Breast epithelium (tissue), 4 donors: ENCODE data around the gene TPM2. TPM values are rescaled to one million over a fixed set of nuclear protein-coding genes. Genes with fewer than 3 reads are reported as not detected.
A peak's percentile ranks its signal among the peaks of the same experiment; 100 is the strongest.

Source experiments
- DNase-seq, 2 donors: peaks; one replicate each; pipeline ENCODE4 v3.0.0-alpha.2; 2019; ENCODE audit warnings: low spot score in 2 of 2
- H3K27ac ChIP-seq, 2 donors: fragments of 200-600 bp; sonication (generic) in 1 of 2; one replicate each; pipeline ENCODE4 v1.5.1; 2016 to 2019; ENCODE audit warnings: mild to moderate bottlenecking in 1 of 2
- H3K27me3 ChIP-seq, 2 donors: fragments of 200-600 bp; sonication (generic) in 1 of 2; one replicate each; pipeline versions ENCODE4 v1.5.1 to v1.6.0; 2017 to 2019; ENCODE audit warnings: control low read depth in 1 of 2, mild to moderate bottlenecking in 1 of 2
- H3K36me3 ChIP-seq: fragments of 200-600 bp; one replicate; pipeline ENCODE4 v1.5.1; 2019
- H3K4me1 ChIP-seq, 2 donors: fragments of 200-600 bp; sonication (generic); one replicate each; pipeline ENCODE4 v1.5.1; 2016 to 2019; ENCODE audit warnings: control low read depth in 1 of 2
- H3K4me3 ChIP-seq, 3 donors: fragments of 200-600 bp; sonication (generic); 1 replicate in 2 of 3; 2 replicates in 1 of 3; pipeline ENCODE4 v1.5.1; 2016 to 2019; ENCODE audit warnings: mild to moderate bottlenecking in 3 of 3, moderate library complexity in 2 of 3
- H3K9me3 ChIP-seq, 2 donors: fragments of 200-600 bp; sonication (generic) in 1 of 2; one replicate each; pipeline ENCODE4 v1.5.1; 2016 to 2019; ENCODE audit warnings: control low read depth in 1 of 2
- POLR2A ChIP-seq: fragments of 450-650 bp; IDR thresholded peaks from one replicate; pipeline ENCODE4 v1.6.1; 2016; ENCODE audit warnings: antibody characterized with exemption, mild to moderate bottlenecking, moderate library complexity
- POLR2AphosphoS5 ChIP-seq, 3 donors: sonication (generic); formaldehyde crosslinking; IDR thresholded peaks; one replicate each; pipeline ENCODE4 v1.6.1; 2017; ENCODE audit warnings: antibody characterized with exemption in 3 of 3
- intact Hi-C: fragments of 100-400 bp; cut with DNase I; formaldehyde crosslinking; loops from one replicate; pipeline ENCODE4 v1.15.1; 2023; ENCODE audit warnings: low total_unique reads
- total RNA-seq, 3 donors: library from RNA; depleted of rRNA; stranded (reverse); fragments of >200 nt; gene quantifications; one replicate each; pipeline ENCODE4 v1.1.0, GENCODE V29; 2016
- TF ChIP-seq, protein P1 (sequence below), 3 donors: fragments of 450-650 bp; IDR thresholded peaks; one replicate each; pipeline ENCODE4 v1.5.1; 2016 to 2017; ENCODE audit warnings: antibody characterized with exemption in 3 of 3, mild to moderate bottlenecking in 3 of 3, moderate library complexity in 3 of 3

The TPM2 gene
- total RNA-seq, 3 donors from 2014 or later, result 143 to 402 (median 258) TPM

DNA sequence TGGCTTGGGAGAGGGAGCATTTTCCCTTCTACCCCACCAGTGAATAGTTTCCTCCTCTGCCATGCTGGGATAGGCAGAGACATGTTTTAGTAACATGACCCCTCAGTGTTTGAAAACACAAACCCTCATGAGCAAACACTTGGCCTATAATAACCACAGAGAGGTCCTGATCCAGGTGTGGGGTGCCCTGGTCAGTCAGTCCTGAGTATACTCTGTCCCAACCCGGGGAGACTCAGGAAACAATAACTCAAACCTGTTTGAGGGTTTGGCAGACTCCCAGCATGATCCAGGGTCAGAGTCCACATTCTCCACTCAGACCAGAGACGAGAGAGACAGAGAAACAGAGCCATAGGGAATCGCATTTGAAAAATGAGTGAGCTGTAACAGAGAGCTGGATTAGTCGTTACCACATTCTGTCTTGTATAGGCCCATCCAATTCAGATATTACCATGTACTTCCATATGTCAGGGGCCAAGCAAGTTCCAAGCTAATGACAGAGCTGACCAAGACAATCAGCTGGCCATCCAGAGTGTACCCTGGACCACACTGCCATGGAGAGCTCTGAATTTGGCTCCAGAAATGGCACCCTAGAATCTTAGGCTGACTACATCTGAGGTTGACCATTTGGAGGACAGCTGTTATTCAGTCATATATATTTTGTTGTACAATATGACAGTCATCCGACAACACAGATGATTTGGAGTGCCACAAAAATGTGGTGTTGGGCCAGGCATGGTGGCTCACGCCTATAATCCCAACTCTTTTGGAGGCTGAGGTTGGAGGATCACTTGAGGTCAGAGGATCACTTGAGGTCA, 20.2 kb downstream of the TPM2 start:
- Histone ChIP-seq H3K27me3 (no peaks in the 10 kb centered on the region), H3K4me1 (no peaks in the 10 kb centered on the region), H3K9me3 (no peaks in the 10 kb centered on the region), H3K36me3 (no peaks in the 10 kb centered on the region), H3K4me3 (no peak overlapping the region), H3K27ac (peak overlapping the region in 1 of 2 donors; percentile 27)
- intact Hi-C loops, result no loop called here
- DNase-seq, result no peak
- no peak for TF ChIP-seq POLR2A
- TF ChIP-seq, protein P1, sequence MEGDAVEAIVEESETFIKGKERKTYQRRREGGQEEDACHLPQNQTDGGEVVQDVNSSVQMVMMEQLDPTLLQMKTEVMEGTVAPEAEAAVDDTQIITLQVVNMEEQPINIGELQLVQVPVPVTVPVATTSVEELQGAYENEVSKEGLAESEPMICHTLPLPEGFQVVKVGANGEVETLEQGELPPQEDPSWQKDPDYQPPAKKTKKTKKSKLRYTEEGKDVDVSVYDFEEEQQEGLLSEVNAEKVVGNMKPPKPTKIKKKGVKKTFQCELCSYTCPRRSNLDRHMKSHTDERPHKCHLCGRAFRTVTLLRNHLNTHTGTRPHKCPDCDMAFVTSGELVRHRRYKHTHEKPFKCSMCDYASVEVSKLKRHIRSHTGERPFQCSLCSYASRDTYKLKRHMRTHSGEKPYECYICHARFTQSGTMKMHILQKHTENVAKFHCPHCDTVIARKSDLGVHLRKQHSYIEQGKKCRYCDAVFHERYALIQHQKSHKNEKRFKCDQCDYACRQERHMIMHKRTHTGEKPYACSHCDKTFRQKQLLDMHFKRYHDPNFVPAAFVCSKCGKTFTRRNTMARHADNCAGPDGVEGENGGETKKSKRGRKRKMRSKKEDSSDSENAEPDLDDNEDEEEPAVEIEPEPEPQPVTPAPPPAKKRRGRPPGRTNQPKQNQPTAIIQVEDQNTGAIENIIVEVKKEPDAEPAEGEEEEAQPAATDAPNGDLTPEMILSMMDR (IDR thresholded peaks at IDR 0.05), result no peak
- TF ChIP-seq POLR2AphosphoS5 (IDR thresholded peaks at IDR 0.05), result no peak

DNA sequence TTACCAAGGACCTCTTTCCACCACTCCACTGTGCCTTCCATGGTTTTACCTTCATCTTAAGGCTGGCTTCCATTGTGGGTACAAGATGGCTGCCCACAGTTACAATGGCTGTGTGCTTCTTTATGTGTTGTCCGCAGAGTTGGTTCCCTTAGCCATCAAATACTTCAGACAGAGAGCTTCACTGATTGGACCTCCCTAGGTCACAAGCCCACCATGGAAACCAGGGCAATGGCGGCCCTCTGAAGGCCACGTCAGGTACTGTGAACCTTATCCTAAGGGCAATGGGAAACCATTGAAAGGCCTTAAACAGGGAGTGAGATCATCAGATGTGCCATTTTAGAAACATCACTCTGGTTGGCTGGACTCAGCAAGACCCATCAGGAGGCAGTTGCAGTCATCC, 21.8 kb downstream of the TPM2 start:
- TF ChIP-seq POLR2A (no peak), POLR2AphosphoS5 (IDR thresholded peaks at IDR 0.05) (no peak)
- TF ChIP-seq, protein P1 (IDR thresholded peaks at IDR 0.05), result no peak

DNA sequence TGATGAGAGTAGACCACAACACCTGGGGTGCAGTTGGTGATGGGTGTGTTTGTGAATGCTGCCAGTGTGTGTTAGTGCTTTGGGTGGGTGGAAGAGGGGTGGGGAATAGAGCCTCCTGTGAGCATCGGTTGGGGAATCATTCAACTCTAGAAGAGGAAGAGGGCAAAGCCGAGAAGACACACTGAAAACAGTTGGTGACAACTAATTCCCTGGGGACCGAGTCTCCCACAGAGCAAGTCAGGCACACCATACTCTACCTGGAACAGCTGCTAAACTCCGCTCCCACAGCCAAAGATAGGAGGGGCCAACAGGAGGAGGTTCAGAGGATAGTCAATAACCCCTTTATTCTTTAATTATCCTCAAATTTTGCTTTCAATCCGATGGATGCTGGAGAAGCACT, 23.2 kb downstream of the TPM2 start:
- Histone ChIP-seq H3K4me3 (no peak overlapping the region), H3K9me3 (no peaks in the 10 kb centered on the region), H3K27ac (no peak overlapping the region), H3K27me3 (no peaks in the 10 kb centered on the region), H3K4me1 (no peaks in the 10 kb centered on the region), H3K36me3 (no peaks in the 10 kb centered on the region)
- intact Hi-C loops, result no loop called here
- TF ChIP-seq, protein P1 (IDR thresholded peaks at IDR 0.05), result no peak
- TF ChIP-seq POLR2A (no peak), POLR2AphosphoS5 (IDR thresholded peaks at IDR 0.05) (no peak)
- DNase-seq, result no peak

More for the DNA sequence above, 21.8 kb downstream of the TPM2 start:
- intact Hi-C loops, result no loop called here
- H3K27ac ChIP-seq, result no peak overlapping the region
- no peaks in the 10 kb centered on the region for H3K27me3 ChIP-seq
- H3K36me3 ChIP-seq, result no peaks in the 10 kb centered on the region
- no peak overlapping the region for H3K4me3 ChIP-seq
- H3K4me1 ChIP-seq, result no peaks in the 10 kb centered on the region
- no peak for DNase-seq
- H3K9me3 ChIP-seq, result no peaks in the 10 kb centered on the region

DNA sequence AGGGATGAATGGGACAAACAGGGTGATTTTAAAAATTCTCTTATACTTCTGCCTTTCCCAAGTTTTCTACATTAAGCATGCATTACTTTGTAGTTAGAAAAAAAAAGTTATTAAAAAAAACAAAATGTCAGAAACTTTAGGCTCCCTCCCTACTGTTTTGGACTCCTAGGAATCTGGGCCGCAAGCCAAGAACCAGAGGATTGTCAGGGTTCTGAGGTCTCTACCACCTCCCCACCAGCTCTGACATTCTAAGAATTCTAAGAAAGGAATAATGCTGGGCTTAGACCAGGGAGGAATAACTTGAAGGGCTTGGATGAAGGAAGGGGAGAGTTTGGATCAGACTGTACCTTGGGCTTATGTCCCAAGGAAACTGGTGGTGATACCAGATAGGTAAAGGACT, 23.7 kb downstream of the TPM2 start:
- H3K27ac ChIP-seq, result no peak overlapping the region
- intact Hi-C loops, result no loop called here

DNA sequence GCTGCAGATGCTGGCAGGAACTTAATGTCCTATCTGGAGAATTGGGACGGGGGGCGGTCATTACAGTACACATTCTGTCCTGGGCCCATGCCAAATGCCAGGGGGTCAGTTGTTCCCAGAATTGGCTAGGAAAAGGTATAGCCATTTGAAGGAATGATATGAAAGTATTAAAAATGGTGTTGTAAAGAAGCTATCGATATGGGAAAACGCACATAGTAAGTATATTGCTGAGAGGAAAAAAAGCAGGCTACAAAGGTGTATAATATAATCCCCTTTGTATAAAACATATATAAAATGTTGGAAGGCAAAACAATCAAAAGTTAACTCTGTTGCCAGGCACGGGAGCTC, 24.3 kb downstream of the TPM2 start:
- H3K27ac ChIP-seq, result peak overlapping the region; percentile 39 to 71
- no peak for TF ChIP-seq POLR2AphosphoS5 (IDR thresholded peaks at IDR 0.05)
- no peak for TF ChIP-seq POLR2A
- TF ChIP-seq, protein P1 (IDR thresholded peaks at IDR 0.05), result no peak
- H3K9me3 ChIP-seq, result no peaks in the 10 kb centered on the region
- no peaks in the 10 kb centered on the region for H3K27me3 ChIP-seq
- no peak for DNase-seq
- no peaks in the 10 kb centered on the region for H3K36me3 ChIP-seq
- H3K4me1 ChIP-seq, result no peaks in the 10 kb centered on the region
- H3K4me3 ChIP-seq, result peak overlapping the region; percentile 47 to 69 (median 69)
- intact Hi-C loops, result no loop called here

More for the DNA sequence above, 23.7 kb downstream of the TPM2 start:
- no peaks in the 10 kb centered on the region for H3K27me3 ChIP-seq
- H3K4me3 ChIP-seq, result no peak overlapping the region
- H3K36me3 ChIP-seq, result no peaks in the 10 kb centered on the region
- TF ChIP-seq POLR2AphosphoS5 (IDR thresholded peaks at IDR 0.05) (no peak), POLR2A (no peak)
- TF ChIP-seq, protein P1 (IDR thresholded peaks at IDR 0.05), result no peak
- no peaks in the 10 kb centered on the region for H3K9me3 ChIP-seq
- H3K4me1 ChIP-seq, result no peaks in the 10 kb centered on the region
- no peak for DNase-seq
